NOMO-1 treated with dmso at 0.1 percent for 144 hours (cell line): ENCODE data around the gene SAMD8.

ENCODE experiments used
- DNase-seq: peaks from one replicate; lab custom pipeline; 2025; ENCODE audit not compliant: unreplicated experiment; lab: John Stamatoyannopoulos, UW

SAMD8 gene

DNA sequence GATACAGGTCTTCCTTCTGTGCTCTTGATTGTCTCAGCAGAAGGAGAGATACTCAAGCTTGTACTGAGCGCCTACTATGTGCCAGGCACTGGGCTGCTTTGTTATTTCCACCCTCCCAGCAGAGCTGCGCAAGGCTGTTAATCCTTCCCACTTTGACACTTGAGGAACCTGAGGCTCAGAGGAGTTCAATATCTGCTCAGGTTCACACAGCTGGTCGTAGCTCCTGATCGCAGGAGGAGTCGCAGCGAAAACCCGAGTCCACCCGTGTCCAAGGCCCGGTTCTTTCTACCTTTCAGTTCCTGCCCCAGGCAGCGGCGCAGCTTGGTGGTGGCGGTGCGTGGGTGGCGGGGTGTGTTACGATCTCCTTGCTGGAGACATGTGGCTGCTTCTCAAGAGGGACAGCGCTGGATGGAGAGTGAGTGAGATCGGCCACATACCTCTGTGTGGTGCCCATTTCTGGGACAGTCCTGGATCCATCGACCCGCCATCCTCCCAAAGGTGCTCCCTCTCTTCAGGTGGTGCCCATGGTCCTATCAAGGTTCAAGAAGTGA is 26.5 kb upstream of the SAMD8 start:
- no peak for DNase-seq

- DNase-seq: no peak
Measured at GRCh38 chr10:75086278-75086934, 25.1 kb upstream of the SAMD8 start.

DNA sequence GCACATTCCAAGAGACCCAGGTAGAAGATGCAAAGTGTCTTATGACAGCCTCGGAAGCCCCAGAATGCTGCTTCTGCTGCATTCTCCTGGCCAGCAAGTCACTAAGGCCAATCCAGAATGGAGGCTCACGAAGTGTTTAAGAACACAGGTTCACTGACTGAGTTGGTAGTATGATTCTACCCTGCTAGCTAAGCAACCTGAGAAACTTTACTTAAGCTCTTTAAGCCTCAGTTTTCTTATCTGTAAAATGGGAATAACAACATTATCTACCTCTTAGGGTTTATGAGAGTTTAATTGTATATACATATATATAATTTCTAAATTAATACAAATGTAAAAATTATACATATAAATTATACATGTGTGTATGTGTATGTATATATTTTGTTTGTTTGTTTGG is 22.8 kb upstream of the SAMD8 start:
- DNase-seq: no peak

DNA sequence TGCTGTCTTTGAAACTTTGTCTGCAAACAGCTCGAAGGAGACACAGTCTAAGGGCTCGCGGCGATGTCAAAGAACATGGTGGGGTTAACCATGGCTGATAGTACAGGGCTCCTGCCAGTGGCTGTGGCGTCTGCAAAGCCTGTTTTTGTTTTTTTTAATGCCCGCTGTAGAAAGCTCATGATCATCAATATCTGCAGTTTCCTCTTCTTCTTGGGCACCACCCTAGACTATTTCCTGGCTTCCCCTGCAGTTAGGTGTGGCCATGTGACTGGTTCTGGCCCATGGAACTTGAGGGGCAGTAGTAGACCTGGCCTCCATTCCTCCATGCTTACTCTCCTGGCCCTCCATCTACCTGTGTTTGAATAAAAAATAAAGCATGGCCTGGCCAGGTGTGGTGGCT is 21.8 kb upstream of the SAMD8 start:
- DNase-seq: no peak

- DNase-seq: no peak
Measured at GRCh38 chr10:75091146-75091545, 20.3 kb upstream of the SAMD8 start.

GRCh38 chr10:75094465-75094864 is 17.0 kb upstream of the SAMD8 start:
- DNase-seq: no peak

DNA sequence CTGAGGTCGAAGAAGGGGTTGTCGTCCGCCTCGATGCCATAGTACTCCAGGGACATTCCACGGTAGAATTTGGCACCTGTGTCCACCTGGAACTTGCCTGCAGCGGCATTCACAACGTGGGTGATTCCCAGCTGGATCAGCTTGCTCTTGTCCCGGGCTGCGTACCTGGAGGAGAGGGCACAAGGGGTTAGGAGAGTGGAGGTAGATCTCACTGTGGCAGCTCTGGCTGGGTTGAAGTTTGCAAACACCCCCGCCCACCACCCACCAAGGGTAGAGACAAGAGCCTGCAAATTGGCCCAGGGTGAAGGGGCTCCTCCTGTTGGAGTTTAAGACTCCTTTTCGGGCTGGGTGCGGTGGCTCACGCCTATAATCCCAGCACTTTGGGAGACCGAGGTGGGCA is 15.8 kb upstream of the SAMD8 start:
- DNase-seq: no peak

DNA sequence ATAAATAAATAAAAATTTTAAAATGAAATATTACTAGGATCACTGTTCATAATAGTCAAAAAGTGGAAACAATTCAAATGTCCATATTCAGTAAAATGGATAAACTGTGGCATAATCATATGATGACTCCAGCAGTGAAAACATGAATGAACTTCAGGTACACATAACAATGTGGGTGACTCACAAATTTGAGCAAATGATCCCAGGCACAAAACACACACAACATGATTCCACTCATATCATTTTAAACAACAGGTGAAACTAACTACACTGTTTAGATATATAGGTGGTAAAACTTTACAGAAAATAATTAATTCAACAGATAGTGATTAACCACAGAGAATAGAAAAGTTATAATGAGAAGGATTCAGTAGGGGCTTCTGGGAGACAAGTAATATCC is 14.7 kb upstream of the SAMD8 start:
- no peak for DNase-seq

GRCh38 chr10:75097666-75098285 is 13.7 kb upstream of the SAMD8 start:
- DNase-seq: no peak

DNA sequence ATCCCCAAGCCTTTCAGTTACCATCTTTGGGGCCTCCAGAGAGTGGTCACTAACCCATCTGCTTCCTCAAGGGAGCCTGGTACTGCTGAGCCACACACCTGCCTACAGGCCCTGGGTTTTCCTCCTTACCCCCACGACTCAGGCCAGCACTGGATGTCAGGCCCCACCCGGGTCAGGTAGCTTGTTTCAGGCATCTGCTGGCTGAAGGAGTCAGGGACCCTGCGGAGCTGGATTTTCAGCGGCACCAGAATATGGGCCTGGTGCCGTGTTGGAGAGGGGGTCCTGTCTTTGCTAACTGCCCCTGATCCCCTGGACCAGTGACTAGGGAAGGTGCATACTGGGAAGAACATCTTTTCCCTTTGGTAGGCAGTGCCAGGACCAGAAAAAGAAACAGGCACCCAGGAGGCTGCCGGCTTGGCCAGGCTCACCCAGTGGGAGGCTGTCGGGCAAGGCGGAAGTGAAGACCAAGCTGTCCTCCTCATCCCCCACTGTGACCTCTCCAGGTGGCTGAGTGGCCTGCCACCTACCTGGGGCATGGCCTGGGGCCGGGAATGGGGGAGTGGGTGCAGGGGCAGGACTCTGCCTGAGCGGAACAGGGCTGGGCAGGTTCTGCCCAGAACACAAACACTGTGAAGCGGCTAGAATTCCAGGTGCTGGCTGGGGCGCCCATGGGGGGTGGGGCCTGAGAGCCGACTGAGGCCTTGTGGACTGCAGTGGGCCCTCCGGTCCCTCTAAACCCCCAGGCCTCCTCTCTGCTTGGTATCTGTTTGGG is 12.4 kb upstream of the SAMD8 start:
- DNase-seq: no peak

GRCh38 chr10:75099952-75100763 is 11.3 kb upstream of the SAMD8 start:
- DNase-seq: no peak

GRCh38 chr10:75100764-75101291 is 10.6 kb upstream of the SAMD8 start:
- no peak for DNase-seq

- DNase-seq: no peak
Measured at GRCh38 chr10:75101416-75102251, 9.8 kb upstream of the SAMD8 start.

DNA sequence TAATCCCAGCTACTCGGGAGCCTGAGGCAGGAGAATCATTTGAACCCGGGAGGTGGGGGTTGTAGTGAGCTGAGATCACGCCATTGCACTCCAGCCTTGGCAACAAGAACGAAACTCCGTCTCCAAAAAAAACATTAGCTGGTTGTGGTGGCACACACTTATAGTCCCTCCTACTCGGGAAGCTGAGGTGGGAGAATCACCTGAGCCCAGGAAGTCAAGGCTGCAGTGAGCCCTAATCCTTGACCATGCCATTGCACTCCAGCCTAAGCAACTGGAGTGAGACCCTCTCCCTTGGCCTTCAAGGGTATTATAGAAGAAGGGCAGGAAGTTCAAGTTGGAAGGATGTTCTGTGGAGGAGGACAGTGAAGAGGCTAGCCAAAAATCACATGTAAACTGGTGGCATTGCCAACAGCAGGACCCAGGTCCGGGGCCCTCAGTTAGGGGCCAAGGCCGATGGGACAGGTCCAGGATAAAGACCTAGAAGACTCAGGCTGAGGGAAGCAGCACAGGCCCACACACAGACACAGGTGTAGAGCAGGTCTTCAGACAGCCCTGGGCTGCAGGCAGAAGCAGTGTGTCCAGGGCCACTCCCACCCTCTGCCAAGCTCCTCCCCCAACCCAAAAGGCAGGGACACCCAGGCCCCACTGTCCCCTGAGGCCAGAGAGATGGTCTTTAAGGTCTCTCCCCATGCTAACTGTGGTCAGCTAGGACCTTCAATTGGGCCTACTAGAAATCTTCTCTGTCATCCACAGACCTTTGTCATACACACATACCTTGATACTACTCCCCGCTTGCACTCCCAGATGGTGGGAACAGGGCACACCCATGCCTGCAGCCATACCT is 8.4 kb upstream of the SAMD8 start:
- DNase-seq: no peak

DNA sequence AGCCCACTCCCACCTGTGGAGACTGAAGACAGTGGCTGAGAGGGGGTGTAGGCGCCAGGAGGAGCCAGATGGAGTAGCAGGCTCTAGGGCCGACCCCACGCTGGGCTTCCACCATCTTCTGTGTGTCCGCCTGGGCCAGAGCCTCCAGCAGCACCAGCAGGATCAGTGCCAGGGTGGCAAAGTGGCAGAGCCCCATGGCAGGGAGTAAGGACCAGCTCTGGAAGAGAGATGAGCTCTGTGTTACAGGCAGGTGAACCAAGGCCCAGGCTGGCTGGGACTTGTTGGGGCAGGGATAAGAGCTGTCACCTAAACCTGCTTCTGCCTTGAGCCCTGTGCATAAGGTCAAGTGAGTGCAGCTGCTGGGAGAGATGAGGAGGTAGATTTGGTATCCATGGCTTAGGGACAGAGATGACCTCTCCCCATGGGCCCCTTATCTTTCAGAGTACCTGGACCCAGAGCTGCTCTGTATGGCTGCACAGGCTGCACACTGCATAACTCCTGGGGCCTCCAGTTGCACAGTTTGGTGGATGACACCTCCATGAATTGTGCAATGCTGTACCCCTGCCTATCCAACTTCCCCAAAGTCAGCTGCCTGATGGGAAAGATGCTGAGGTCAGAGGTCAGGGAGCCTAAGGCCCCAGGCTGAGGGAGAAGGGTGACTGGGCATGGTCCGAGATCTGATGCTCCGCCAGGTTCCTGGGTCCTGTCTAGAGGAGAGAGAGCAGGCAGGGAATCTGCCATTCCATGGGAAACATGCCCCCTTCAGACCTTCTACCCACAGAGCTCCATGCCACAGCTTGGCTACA is 7.4 kb upstream of the SAMD8 start:
- DNase-seq: peak; percentile 9

DNA sequence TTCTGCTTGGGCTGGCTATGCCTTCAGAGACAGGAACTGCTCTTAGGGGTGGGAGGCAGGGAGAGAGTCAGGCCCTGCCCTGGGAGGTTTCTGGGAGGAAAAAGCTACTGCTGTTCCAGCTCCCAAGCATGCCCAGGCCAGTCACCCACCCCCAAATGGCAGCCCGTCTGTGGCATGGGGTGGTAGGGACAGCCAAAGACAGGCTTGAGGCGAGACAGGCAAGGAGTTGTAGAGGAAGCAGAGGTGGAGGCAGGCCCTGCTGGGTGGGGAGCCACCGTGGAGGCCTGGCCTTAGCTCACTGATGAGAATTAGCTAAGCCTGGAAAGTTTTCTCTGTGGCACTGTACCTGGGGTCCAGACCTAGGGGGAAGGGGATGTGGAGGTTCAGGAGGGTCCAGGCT is 6.6 kb upstream of the SAMD8 start:
- no peak for DNase-seq

- no peak for DNase-seq
Measured at GRCh38 chr10:75105576-75106197, 5.8 kb upstream of the SAMD8 start.

DNA sequence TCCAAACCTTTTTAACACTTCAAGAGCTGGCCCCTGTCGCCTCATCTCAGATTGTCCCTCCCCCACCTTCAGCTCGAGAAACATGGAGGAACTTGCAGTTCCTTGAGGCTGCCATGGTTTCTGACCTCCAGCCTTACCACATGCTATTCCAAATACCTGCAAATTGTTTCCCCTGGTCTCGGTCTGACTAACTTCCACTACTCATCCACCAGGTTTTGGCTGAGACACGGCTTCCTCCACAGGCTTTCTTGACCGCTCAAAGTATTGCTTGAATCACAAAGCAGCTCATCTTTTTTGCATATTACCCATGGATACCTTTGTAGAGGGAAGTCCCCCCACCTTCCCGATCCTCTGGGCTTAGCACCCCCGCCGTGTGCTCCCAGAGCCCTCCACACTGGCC is 5.2 kb upstream of the SAMD8 start:
- DNase-seq: no peak
